LNCaP clone FGC (cell line): ENCODE results near the gene ANAPC7.
"Not testable (repeated sequence)": the region's sequence is repeated elsewhere in the genome, so short reads cannot be mapped to it uniquely, and the experiment has no call there.

Experiments used
- DNase-seq: peaks from one replicate; pipeline ENCODE4 v3.0.0-alpha.2; 2011; ENCODE audit warnings: low read depth
- H3K4me3 ChIP-seq: 2 replicates; pipeline ENCODE4 v1.5.1; 2011; ENCODE audit warnings: mild to moderate bottlenecking, low read depth, low read length, control low read depth
- TF ChIP-seq, protein P1 (sequence below): IDR thresholded peaks from 2 replicates; pipeline ENCODE4 v1.5.1; 2012; ENCODE audit warnings: mild to moderate bottlenecking; ENCODE audit not compliant: control insufficient read depth, insufficient read depth; ENCODE audit errors: extremely low read depth

Gene ANAPC7

DNA sequence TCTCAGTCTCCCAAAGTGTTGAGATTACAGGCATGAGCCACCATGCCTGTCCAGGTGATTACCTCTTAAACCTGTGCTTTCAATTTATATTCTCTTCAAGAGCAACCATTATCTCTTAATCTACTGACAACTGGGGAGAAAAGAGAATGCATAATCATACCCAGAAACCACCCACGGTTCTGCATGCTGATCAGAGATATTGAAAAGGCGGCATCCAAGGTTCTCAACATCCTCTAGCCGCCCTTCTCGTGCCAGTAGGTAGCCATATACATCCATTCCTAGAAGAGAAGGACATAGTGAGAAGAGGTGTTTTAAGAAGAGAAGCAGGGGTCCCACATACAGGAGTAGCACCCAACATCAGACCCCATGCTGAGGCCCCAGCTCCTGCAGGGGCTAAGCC is 20.8 kb downstream of the ANAPC7 start:
- TF ChIP-seq, protein P1, sequence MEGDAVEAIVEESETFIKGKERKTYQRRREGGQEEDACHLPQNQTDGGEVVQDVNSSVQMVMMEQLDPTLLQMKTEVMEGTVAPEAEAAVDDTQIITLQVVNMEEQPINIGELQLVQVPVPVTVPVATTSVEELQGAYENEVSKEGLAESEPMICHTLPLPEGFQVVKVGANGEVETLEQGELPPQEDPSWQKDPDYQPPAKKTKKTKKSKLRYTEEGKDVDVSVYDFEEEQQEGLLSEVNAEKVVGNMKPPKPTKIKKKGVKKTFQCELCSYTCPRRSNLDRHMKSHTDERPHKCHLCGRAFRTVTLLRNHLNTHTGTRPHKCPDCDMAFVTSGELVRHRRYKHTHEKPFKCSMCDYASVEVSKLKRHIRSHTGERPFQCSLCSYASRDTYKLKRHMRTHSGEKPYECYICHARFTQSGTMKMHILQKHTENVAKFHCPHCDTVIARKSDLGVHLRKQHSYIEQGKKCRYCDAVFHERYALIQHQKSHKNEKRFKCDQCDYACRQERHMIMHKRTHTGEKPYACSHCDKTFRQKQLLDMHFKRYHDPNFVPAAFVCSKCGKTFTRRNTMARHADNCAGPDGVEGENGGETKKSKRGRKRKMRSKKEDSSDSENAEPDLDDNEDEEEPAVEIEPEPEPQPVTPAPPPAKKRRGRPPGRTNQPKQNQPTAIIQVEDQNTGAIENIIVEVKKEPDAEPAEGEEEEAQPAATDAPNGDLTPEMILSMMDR: no peak
- H3K4me3 ChIP-seq: no peak overlapping the region
- no peak for DNase-seq

DNA sequence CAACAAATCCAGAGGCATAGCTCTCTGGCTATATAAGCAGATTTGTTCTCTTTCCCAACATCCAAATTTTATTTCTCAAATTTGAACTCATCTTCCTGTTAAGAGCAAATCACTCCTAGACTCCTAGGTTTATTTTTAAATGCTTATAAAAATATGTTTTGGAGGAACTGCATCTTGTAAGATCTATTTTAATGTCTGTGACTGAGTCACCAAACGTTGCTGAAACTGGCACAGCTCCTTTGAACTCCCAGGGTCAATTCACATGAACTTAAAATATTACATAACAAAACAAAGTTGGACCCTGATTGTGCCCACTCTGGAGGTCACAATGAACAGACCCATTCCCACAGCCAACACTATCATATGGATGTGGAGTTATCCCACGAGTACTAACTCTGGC is 23.9 kb downstream of the ANAPC7 start:
- H3K4me3 ChIP-seq: no peak overlapping the region
- TF ChIP-seq, protein P1: no peak
- DNase-seq: no peak

DNA sequence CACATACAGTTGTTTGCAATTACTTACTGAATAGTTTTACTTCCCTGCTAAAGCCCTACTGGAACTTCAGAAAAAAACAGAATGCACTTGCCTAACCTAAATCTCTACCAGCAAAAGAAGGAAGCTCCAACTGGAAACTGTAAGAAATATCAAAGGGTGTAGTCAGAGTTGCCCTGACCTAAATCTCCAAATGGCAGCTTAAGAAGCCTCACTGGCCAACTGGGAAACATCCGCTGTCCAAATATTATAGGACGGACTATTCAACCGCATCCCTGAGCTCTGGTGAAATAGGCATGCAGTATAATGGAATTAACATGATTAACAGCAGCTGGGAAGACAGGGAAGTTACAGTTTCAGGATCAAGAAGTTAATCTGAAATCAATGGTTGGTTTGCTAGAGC is 24.3 kb downstream of the ANAPC7 start:
- TF ChIP-seq, protein P1: no peak
- no peak for DNase-seq

DNA sequence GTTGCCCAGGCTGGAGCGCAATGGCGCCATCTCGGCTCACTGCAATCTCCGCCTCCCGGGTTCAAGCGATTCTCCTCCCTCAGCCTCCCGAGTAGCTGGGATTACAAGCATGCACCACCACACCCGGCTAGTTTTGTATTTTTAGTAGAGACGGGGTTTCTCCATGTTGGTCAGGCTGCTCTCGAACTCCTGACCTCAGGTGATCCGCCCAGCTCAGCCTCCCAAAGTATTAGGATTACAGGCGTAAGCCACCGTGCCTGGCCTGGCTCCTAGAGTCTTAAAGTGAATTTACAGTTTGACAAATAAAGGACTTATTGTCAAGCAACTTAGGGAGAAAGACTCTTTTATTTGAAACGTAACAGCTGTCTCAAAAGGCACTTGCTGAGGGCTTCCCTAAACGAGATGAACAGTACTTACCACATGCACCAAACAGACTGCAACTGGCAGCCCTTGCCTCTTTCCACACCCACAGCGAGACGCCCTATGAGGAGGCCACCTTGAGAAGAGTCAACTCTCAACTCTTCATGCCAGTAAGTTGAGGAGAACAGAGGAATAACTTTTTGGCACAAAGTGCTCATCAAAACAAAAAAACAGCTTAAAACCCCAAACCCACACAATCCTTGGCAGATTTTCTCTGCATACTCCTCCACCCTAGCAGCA is 25.2 kb downstream of the ANAPC7 start:
- not testable (repeated sequence) for DNase-seq, H3K4me3 ChIP-seq

More for the DNA sequence above, 24.3 kb downstream of the ANAPC7 start:
- H3K4me3 ChIP-seq: no peak overlapping the region

DNA sequence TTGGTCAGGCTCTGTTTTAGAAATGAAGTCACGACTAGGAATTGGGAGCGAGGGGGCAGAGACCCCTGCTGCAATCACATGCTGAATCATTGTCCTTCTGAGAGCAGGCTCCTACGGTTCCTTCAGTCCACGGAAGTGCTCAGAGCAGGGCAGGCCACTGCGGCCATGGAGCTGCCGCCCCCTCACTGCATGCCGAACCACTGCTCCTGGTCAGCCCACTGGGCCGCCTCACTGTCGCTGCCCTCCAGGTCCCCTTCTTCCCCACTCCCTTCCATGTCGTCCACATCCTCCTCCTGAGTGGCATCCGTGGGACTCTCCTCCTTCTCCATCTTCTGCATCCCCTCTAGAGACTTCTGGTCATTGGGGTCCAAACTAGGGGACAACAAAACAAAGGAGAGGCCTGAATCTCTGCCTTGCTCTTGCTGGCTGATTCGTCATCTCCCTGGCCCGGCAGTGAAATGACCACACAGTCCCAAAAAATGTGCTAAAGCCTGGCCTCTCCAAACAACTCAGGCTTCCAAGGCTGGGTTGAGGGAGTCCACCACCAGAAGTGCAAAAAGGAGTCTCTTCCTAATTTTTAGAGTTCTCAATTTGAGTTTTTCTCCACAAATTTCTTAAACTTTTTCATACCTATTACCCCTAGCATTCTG is 29.4 kb downstream of the ANAPC7 start:
- TF ChIP-seq, protein P1: no peak
- H3K4me3 ChIP-seq: no peak overlapping the region
- no peak for DNase-seq

DNA sequence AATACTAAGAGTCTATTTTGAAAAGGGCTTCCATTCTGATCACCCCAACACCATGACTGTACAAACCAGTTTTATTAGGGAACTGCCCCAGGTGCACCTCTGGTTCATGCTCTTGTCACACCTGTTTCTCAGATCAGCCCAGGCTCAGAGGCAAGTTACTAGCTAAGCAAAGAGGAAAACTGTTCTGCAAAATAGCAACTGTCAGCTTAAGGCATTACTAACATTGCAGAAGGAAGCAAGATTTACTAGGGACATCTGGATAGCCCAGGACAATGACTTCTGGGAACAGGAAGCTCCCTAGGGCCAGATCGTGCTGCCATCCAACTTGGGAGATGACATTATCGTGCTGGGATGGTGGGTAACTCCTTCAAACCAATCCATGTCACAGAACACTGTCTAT is 30.1 kb downstream of the ANAPC7 start:
- H3K4me3 ChIP-seq: no peak overlapping the region
- TF ChIP-seq, protein P1: no peak
- no peak for DNase-seq

DNA sequence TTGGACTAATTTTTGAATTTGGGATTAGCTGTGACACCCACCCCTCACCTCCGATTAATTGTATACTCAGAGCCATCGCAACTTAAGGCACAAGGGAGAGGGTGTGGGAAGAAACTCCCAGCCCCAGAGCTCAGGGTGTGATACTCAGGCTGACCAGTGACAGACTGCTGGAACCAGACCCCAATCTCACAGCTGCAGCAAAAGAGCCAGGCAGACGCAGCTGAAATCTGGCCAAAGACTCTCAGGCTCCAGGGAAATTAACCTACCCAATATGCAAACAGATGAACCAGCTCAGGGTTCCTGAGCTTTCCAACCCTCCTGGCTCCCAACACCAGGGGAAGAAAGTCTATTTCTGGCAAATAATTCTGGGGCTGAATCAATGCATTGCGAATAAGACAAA is 30.5 kb downstream of the ANAPC7 start:
- H3K4me3 ChIP-seq: no peak overlapping the region
- DNase-seq: no peak
- TF ChIP-seq, protein P1: no peak
